NCI-H2107 (cell line): ENCODE results near the gene PCCA.
"Not testable (repeated sequence)": the region's sequence is repeated elsewhere in the genome, so short reads cannot be mapped to it uniquely, and the experiment has no call there.

Experiments
- DNase-seq: peaks from one replicate; lab custom pipeline; 2025; lab: John Stamatoyannopoulos, UW

The PCCA gene

GRCh38 chr13:100088644-100089464 lies at the start of gene PCCA:
Gene PCCA, plus strand, starts transcription at chr13:100089093. Its CDS starts 28 bp downstream, at chr13:100089121.
- peak; percentile 35 for DNase-seq

GRCh38 chr13:100039740-100040139 lies 49.2 kb upstream of the PCCA start:
- no peak for DNase-seq

GRCh38 chr13:100040196-100040595 lies 48.7 kb upstream of the PCCA start:
- no peak for DNase-seq

- no peak for DNase-seq
Measured at GRCh38 chr13:100044936-100045335, 44.0 kb upstream of the PCCA start.

GRCh38 chr13:100045355-100045754 lies 43.5 kb upstream of the PCCA start:
- DNase-seq = no peak

- DNase-seq = no peak
Measured at GRCh38 chr13:100051070-100051469, 37.8 kb upstream of the PCCA start.

- DNase-seq = no peak
Measured at GRCh38 chr13:100059827-100060226, 29.1 kb upstream of the PCCA start.

GRCh38 chr13:100063333-100063732 lies 25.6 kb upstream of the PCCA start:
- DNase-seq = no peak

GRCh38 chr13:100063906-100064305 lies 25.0 kb upstream of the PCCA start:
- DNase-seq = no peak

- no peak for DNase-seq
Measured at GRCh38 chr13:100068133-100068931, 20.6 kb upstream of the PCCA start.

- no peak for DNase-seq
Measured at GRCh38 chr13:100069278-100069677, 19.6 kb upstream of the PCCA start.

GRCh38 chr13:100075700-100076587 lies 12.9 kb upstream of the PCCA start:
- DNase-seq = no peak

- not testable (repeated sequence) for DNase-seq
Measured at GRCh38 chr13:100079003-100079402, 9.9 kb upstream of the PCCA start.

- not testable (repeated sequence) for DNase-seq
Measured at GRCh38 chr13:100083401-100083800, 5.5 kb upstream of the PCCA start.

- no peak for DNase-seq
Measured at GRCh38 chr13:100088273-100088643, 635 bp upstream of the PCCA start.

- no peak for DNase-seq
Measured at GRCh38 chr13:100089465-100090032, 656 bp downstream of the PCCA start.

GRCh38 chr13:100090861-100091260 lies 2.0 kb downstream of the PCCA start:
- DNase-seq = no peak

GRCh38 chr13:100091391-100091790 lies 2.5 kb downstream of the PCCA start:
- no peak for DNase-seq

- not testable (repeated sequence) for DNase-seq
Measured at GRCh38 chr13:100092273-100092672, 3.4 kb downstream of the PCCA start.

GRCh38 chr13:100095498-100095897 lies 6.6 kb downstream of the PCCA start:
- DNase-seq = no peak

GRCh38 chr13:100096526-100096925 lies 7.6 kb downstream of the PCCA start:
- DNase-seq = no peak

- no peak for DNase-seq
Measured at GRCh38 chr13:100097821-100098220, 8.9 kb downstream of the PCCA start.
